Measurements from ENCODE around the gene PAOX. TPM values are rescaled to one million over a fixed set of nuclear protein-coding genes. Genes with fewer than 3 reads are reported as not detected.

The PAOX gene
- total and polyA plus RNA-seq, 12 donors = 1.5 to 4.4 (median 3.0) TPM

DNA sequence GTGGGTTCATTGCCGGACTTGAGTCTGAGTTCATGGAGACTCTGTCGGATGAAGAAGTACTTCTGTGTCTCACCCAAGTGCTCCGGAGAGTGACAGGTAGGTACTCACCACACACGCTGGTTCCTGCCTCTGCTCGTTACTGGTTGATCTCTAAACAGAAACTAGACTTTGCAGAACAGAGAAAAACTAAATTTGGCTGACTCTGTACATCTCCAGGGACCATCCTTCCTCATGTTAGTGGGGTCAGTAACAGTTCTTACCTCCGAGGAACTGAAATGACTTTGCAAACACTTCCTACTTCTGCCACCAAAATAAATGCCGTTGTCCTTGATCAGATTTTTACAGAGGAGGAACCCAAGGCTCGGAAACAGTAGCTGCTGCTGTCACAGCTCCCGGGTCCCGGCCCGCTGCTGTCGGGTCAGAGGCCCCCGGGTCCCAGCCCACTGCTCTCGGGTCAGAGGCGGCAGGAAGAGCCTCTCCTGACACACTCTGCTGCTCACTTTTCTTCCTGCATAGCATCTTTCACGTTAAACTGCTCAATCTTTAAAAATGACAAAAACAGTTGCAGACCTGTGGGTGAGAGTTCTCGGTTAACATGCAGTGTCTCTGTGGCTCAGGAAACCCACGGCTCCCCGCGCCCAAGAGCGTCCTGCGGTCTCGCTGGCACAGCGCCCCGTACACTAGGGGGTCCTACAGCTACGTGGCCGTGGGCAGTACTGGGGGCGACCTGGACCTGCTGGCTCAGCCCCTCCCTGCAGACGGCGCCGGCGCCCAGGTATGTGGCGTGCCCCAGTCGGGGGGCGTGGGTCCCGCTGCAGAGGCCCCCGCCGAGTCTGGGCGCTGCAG, 10.1 kb downstream of the PAOX start:
- Histone ChIP-seq H3K4me1 (peaks cover 0 to 33% (median 3%) of the 10 kb centered on the region in 9 donors), H3K36me3 (peaks cover 0 to 10% (median 0%) of the 10 kb centered on the region in 9 donors), H3K9me3 (no peaks in the 10 kb centered on the region), H3K27ac (peak overlapping the region in 7 of 10 donors; percentile 28 to 86 (median 61)), H3K27me3 (no peaks in the 10 kb centered on the region), H3K4me3 (peak overlapping the region in 3 of 10 donors; percentile 8 to 38 (median 17))
- DNase-seq = no peak
- TF ChIP-seq, protein P1, sequence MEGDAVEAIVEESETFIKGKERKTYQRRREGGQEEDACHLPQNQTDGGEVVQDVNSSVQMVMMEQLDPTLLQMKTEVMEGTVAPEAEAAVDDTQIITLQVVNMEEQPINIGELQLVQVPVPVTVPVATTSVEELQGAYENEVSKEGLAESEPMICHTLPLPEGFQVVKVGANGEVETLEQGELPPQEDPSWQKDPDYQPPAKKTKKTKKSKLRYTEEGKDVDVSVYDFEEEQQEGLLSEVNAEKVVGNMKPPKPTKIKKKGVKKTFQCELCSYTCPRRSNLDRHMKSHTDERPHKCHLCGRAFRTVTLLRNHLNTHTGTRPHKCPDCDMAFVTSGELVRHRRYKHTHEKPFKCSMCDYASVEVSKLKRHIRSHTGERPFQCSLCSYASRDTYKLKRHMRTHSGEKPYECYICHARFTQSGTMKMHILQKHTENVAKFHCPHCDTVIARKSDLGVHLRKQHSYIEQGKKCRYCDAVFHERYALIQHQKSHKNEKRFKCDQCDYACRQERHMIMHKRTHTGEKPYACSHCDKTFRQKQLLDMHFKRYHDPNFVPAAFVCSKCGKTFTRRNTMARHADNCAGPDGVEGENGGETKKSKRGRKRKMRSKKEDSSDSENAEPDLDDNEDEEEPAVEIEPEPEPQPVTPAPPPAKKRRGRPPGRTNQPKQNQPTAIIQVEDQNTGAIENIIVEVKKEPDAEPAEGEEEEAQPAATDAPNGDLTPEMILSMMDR (IDR thresholded peaks at IDR 0.05) = no peak
- WGBS, 2 donors = 67 to 75% methylated on average over 39 of the region's 39 CpGs
- no peak for ATAC-seq
- intact Hi-C loops (cut with DNase I) = no loop called here

DNA sequence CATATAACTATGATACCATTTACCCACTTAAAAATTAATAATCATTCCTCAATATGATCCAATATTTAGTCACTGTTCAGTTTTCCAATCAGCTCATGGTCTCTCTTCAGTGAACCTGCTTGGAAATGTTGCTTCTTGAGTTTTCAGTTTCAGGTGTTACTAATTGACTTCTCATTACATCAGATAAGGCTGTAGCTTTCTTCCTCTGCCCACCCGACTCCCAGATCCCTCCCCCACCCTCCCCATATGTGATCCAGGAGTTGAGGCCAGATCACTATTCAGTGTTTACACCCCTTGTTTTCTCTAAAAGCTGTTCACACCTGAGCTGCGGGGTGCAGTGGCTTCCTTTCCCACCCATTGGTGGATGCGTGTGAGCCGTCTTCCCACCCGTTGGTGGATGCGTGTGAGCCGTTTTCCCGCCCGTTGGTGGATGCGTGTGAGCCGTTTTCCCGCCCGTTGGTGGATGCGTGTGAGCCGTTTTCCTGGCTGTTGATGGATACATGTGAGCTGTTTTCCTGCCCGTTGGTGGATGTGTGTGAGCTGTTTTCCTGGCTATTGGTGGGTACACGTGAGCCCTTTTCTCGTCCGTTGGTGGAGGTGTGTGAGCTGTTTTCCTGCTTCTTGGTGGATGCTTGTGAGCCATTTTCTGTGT, 11.7 kb downstream of the PAOX start:
- H3K4me3 ChIP-seq = no peak overlapping the region
- no peaks in the 10 kb centered on the region for H3K9me3 ChIP-seq
- TF ChIP-seq, protein P1 (IDR thresholded peaks at IDR 0.05) = no peak
- no peak for ATAC-seq
- no peaks in the 10 kb centered on the region for H3K27me3 ChIP-seq
- DNase-seq = no peak
- H3K27ac ChIP-seq = peak overlapping the region in 2 of 10 donors; percentile 64 to 86
- H3K4me1 ChIP-seq = peaks cover 3 to 44% (median 15%) of the 10 kb centered on the region in 9 donors
- 89 to 92% methylated on average over 19 of the region's 19 CpGs for WGBS, 2 donors
- H3K36me3 ChIP-seq = peaks cover 0 to 7% (median 0%) of the 10 kb centered on the region in 9 donors
- intact Hi-C loops (cut with DNase I) = no loop called here

DNA sequence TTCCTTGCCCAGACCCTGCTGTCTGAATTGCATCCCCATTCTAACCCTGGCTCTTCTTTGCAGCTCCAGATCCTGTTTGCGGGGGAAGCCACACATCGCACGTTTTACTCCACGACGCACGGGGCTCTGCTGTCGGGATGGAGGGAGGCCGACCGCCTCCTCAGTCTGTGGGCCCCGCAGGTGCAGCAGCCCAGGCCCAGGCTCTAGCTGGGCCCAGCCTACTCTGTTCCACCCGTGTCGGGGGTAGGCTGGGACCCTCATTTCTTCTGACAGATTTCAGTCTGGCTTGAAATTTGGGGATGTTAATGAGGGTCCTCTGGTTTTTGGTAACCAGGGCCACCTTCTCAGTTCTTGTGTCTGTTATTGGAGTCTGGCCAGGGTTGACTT, 12.2 kb downstream of the PAOX start:
- H3K4me3 ChIP-seq = no peak overlapping the region
- ATAC-seq (no peak), DNase-seq (no peak)
- H3K27ac ChIP-seq = no peak overlapping the region
- no peaks in the 10 kb centered on the region for H3K9me3 ChIP-seq
- H3K36me3 ChIP-seq = peaks cover 0 to 12% (median 0%) of the 10 kb centered on the region in 9 donors
- WGBS, 2 donors = 95 to 96% methylated on average over 12 of the region's 12 CpGs
- H3K27me3 ChIP-seq = no peaks in the 10 kb centered on the region
- intact Hi-C loops (cut with DNase I) = no loop called here
- TF ChIP-seq, protein P1 (IDR thresholded peaks at IDR 0.05) = no peak
- H3K4me1 ChIP-seq = peaks cover 3 to 44% (median 15%) of the 10 kb centered on the region in 9 donors

DNA sequence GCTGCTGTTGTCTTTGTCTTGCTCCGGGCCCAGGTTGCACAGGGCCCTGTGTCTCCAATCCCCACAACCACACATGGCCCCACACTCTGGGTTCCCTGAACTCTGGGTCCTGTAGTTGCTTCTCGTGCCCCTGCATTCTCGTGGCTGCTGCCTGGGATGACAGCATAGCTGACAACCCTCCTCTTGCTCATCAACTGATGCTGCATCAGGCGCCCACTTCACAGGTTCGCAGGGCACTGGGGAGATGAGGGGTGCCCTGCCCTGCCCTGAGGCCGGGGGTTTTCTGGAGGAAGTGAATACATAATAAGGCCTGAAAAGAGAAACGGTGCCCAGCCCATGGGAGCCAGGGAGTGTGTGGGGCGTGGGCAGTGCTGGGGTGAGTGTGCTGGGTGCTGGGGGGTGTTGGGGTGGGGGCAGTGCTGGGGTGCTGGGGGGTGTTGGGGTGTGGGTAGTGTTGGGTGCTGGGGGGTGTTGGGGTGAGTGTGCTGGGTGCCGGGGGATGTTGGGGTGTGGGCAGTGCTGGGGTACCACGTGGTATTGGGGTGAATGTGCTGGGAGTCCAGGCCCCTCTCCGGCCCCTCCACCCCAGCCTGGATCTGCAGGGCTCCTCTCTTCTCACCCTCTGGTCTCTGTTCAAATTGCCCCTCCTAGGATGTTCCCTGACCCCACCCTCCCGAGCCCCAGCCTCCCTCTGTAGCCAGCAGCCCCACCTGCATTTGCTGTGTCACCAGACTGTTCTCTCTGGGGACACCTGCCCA, 12.9 kb downstream of the PAOX start:
- TF ChIP-seq, protein P1 (IDR thresholded peaks at IDR 0.05) = no peak
- ATAC-seq = no peak
- no peak overlapping the region for H3K27ac ChIP-seq
- no peak overlapping the region for H3K4me3 ChIP-seq
- WGBS, 2 donors = 84 to 92% methylated on average over 12 of the region's 12 CpGs
- H3K36me3 ChIP-seq = peaks cover 0 to 19% (median 0%) of the 10 kb centered on the region in 9 donors
- no peak for DNase-seq
- H3K27me3 ChIP-seq = no peaks in the 10 kb centered on the region
- intact Hi-C loops (cut with DNase I) = no loop called here
- no peaks in the 10 kb centered on the region for H3K9me3 ChIP-seq
- H3K4me1 ChIP-seq = peaks cover 3 to 44% (median 15%) of the 10 kb centered on the region in 9 donors

All from heart right ventricle (tissue), 16 donors.